Gastroesophageal sphincter (tissue), 3 donors: ENCODE measurements around the gene DCUN1D5.

Experiments used
- POLR2A ChIP-seq, 2 donors: fragments of 450-650 bp; IDR thresholded peaks; one replicate each; pipeline ENCODE4 v1.6.1; 2017; ENCODE audit warnings: antibody characterized with exemption in 2 of 2, mild to moderate bottlenecking in 2 of 2, moderate library complexity in 1 of 2
- TF ChIP-seq, protein P1 (sequence below), 4 experiments: fragments of 200-600 bp in 2 of 4; fragments of 450-650 bp in 2 of 4; sonication (generic) in 1 of 4; IDR thresholded peaks; one replicate each; pipeline ENCODE4 v1.5.1; 2017 to 2019; ENCODE audit warnings: antibody characterized with exemption in 4 of 4, mild to moderate bottlenecking in 2 of 4, moderate library complexity in 2 of 4

DNA sequence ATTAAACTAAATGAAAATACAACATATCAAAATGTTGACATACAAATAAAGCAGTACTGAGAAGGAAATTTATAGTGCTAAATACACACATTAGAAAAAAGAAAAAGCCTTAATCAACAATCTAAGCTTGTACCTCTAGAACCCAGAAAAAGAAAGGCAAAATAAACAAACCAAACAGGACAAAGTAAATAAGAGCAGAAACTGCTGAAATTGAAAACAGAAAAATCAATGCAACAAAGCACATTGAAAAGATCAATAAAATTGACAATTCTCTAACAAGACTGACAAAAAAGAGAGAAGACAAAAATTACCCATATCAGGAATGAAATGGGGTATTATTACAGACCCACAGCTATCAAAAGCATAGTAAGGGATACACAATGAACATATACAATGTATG, 21.0 kb downstream of the DCUN1D5 start:
- TF ChIP-seq, protein P1, sequence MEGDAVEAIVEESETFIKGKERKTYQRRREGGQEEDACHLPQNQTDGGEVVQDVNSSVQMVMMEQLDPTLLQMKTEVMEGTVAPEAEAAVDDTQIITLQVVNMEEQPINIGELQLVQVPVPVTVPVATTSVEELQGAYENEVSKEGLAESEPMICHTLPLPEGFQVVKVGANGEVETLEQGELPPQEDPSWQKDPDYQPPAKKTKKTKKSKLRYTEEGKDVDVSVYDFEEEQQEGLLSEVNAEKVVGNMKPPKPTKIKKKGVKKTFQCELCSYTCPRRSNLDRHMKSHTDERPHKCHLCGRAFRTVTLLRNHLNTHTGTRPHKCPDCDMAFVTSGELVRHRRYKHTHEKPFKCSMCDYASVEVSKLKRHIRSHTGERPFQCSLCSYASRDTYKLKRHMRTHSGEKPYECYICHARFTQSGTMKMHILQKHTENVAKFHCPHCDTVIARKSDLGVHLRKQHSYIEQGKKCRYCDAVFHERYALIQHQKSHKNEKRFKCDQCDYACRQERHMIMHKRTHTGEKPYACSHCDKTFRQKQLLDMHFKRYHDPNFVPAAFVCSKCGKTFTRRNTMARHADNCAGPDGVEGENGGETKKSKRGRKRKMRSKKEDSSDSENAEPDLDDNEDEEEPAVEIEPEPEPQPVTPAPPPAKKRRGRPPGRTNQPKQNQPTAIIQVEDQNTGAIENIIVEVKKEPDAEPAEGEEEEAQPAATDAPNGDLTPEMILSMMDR (IDR thresholded peaks at IDR 0.05), result no peak
- TF ChIP-seq POLR2A (IDR thresholded peaks at IDR 0.05), result no peak
